Astrocyte of the cerebellum (primary cell): Measurements from ENCODE around the gene PLXNA2.

Source experiments
- DNase-seq: peaks from one replicate; pipeline ENCODE4 v3.0.0-alpha.2; 2011; ENCODE audit warnings: low read depth
- H3K4me3 ChIP-seq: 2 replicates; pipeline ENCODE4 v1.5.1; 2011; ENCODE audit warnings: mild to moderate bottlenecking, low read depth, low read length, moderate library complexity
- CTCF ChIP-seq: IDR thresholded peaks from 2 replicates; pipeline ENCODE4 v1.5.1; 2012; ENCODE audit warnings: low read length, low read depth, moderate library complexity, mild to moderate bottlenecking; ENCODE audit errors: missing control alignments
- in situ Hi-C: cut with HindIII; loops from 2 replicates; pipeline ENCODE4 v1.10.0; 2017; ENCODE audit warnings: low sequenced_read_pairs

PLXNA2 gene

DNA sequence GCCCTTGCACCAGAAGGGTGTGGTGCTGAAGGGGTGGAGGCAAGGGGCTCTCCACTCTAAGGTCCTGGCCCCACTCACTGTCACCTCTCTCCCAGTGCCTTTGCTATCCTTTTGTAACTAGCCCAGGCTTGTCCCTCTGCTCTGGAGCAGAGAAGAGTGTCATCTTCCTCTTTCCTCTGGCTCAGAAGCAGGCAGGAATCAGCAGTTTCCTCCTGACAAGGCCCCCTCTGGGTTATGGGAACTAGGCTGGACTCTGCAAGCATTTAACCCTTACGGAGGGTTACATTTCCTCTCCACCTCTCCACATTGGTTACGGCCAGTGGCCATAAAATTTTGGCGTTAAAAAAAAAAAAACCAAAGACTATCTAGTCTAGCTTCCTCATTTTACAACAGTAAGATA is 30.4 kb downstream of the PLXNA2 start:
- no peak for DNase-seq
- no peak overlapping the region for H3K4me3 ChIP-seq
- in situ Hi-C loops = no loop called here
- TF ChIP-seq CTCF = no peak

GRCh38 chr1:208212893-208213292 is 31.3 kb downstream of the PLXNA2 start:
- no peak overlapping the region for H3K4me3 ChIP-seq
- in situ Hi-C loops = no loop called here
- no peak for DNase-seq
- TF ChIP-seq CTCF = no peak

GRCh38 chr1:208211921-208212843 is 32.0 kb downstream of the PLXNA2 start:
- no peak for TF ChIP-seq CTCF
- no peak overlapping the region for H3K4me3 ChIP-seq
- no peak for DNase-seq
- in situ Hi-C loops = no loop called here

DNA sequence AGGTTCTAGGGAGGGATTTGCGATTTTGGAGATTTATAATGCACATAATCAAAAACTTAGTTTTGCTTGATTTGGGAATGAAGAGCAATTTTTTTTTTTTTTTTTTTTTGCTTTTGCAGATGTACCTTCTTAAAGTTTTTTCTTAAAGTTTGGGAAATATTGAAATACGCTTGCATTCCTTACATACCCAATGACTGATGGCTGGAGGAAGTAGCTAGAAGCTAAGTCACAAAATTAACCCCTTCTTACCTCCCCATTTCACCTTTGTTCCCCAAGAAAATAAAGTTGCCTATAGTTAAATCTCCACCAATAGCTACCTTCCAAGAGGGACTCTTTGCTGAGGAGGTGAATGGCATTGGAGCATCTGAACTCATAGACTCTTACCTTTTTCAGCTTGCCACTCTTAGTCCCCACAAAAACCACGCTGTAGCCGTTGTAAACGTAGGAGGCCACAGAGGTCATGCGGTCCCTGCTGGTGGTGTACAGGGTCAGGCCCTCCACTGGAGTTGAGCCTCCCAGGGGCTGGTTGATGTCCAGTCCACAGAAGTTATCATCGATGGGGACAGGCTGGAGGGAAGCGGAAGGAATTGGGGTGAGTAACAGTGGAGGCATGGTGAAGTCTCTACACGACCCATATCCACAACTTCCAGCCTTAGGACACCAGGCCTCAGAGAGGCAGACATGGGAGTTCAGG is 34.1 kb downstream of the PLXNA2 start:
- TF ChIP-seq CTCF = no peak
- H3K4me3 ChIP-seq = no peak overlapping the region
- in situ Hi-C loops = no loop called here
- no peak for DNase-seq

DNA sequence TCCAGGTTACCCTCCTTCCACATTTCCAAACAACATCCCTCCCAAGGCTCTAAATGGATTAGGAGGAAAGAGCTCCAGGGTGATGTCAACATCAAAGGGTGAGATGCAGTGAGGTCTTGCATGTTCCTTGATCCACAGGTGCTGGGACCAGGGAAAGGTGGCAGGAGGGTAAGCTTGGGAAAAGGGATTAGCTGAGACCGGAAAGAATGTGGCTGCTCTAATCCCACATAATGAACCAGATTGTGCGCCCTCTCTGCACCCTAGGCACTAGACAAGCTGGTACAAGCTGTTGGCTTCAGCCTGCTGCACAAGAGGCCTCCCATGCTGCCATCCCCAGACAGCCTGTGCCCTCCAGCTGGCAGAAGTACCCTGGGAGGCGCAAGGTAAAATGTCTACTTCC is 34.9 kb downstream of the PLXNA2 start:
- in situ Hi-C loops = no loop called here
- no peak for DNase-seq
- TF ChIP-seq CTCF = no peak
- no peak overlapping the region for H3K4me3 ChIP-seq

DNA sequence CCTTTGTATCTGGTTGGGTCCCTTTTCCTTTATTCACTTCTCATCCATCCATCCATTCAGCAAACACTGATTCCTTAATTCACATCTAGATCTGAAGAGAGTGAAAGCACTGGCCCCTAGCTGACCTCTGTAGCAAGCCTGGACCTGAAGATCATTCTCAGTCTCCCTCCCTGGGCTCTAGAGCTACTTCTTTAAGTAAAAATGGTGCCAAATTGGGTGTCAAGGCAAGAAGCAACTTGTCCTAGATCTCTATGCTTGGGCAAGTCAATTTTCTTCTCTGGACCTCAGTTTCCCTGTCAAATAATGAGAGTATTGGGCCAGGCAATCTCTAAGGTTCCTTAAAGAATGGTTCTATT is 36.1 kb downstream of the PLXNA2 start:
- in situ Hi-C loops = no loop called here
- DNase-seq = no peak
- no peak for TF ChIP-seq CTCF

More for the DNA sequence above, 36.1 kb downstream of the PLXNA2 start:
- H3K4me3 ChIP-seq = no peak overlapping the region
